HG02938 (cell line): ENCODE results near the gene ARL2.
A peak's percentile ranks its signal among the peaks of the same experiment; 100 is the strongest.
"Not testable (repeated sequence)": the region's sequence is repeated elsewhere in the genome, so short reads cannot be mapped to it uniquely, and the experiment has no call there.

Source experiments
- ATAC-seq: cut with Tn5 transposase; IDR thresholded peaks from one replicate; pipeline ENCODE4 v1.9.1; 2021; ENCODE audit warnings: mild to moderate bottlenecking, moderate library complexity; ENCODE audit not compliant: unreplicated experiment

ARL2 gene

GRCh38 chr11:65003968-65004367, 10.0 kb upstream of the ARL2 start:
- not testable (repeated sequence) for ATAC-seq

GRCh38 chr11:65008016-65008415, 5.9 kb upstream of the ARL2 start:
- ATAC-seq, result no peak

- no peak for ATAC-seq
These were observed 5.1 kb upstream of the ARL2 start for GRCh38 chr11:65008873-65009272.

GRCh38 chr11:65013130-65013887, 651 bp upstream of the ARL2 start:
- peak; percentile 66 for ATAC-seq

- peak; percentile 5 for ATAC-seq
These were observed 817 bp downstream of the ARL2 start for GRCh38 chr11:65014726-65015227.

GRCh38 chr11:65016705-65017104, 2.7 kb downstream of the ARL2 start:
- no peak for ATAC-seq

GRCh38 chr11:65017937-65018336, 4.0 kb downstream of the ARL2 start:
- ATAC-seq, result no peak

GRCh38 chr11:65019824-65020223, 5.9 kb downstream of the ARL2 start:
- ATAC-seq, result no peak

- no peak for ATAC-seq
These were observed 7.0 kb downstream of the ARL2 start for GRCh38 chr11:65021003-65021402.

GRCh38 chr11:65021509-65021908, 7.5 kb downstream of the ARL2 start:
- no peak for ATAC-seq

GRCh38 chr11:65023502-65023901, 9.5 kb downstream of the ARL2 start:
- ATAC-seq, result not testable (repeated sequence)

- ATAC-seq, result no peak
These were observed 12.8 kb downstream of the ARL2 start for GRCh38 chr11:65026810-65027209.

- peak; percentile 87 for ATAC-seq
These were observed 13.5 kb downstream of the ARL2 start, which contains the start of gene SNX15 for GRCh38 chr11:65027213-65028067. Gene SNX15, plus strand, starts transcription at chr11:65027439. Its CDS starts 99 bp downstream, at chr11:65027538.

- ATAC-seq, result no peak
These were observed 18.3 kb downstream of the ARL2 start for GRCh38 chr11:65032216-65032615.

- ATAC-seq, result no peak
These were observed 20.5 kb downstream of the ARL2 start for GRCh38 chr11:65034423-65034822.

GRCh38 chr11:65035579-65035978, 21.6 kb downstream of the ARL2 start:
- no peak for ATAC-seq

GRCh38 chr11:65036931-65037330, 23.0 kb downstream of the ARL2 start:
- no peak for ATAC-seq

GRCh38 chr11:65040520-65040846, 26.5 kb downstream of the ARL2 start:
- ATAC-seq, result no peak

GRCh38 chr11:65040847-65041622, 27.1 kb downstream of the ARL2 start, which contains the start of gene SAC3D1:
Gene SAC3D1, plus strand, starts transcription at chr11:65041210. Its CDS starts 83 bp downstream, at chr11:65041293.
- peak; percentile 90 for ATAC-seq

GRCh38 chr11:65042891-65043290, 28.9 kb downstream of the ARL2 start:
- no peak for ATAC-seq
